Measurements from ENCODE around the gene NCOA6.

- TF ChIP-seq CTCF (conservative IDR thresholded peaks at IDR 0.05; ENCODE audit: low read length) (no peak), EZH2phosphoT487 (IDR thresholded peaks at IDR 0.05; ENCODE audit: borderline replicate concordance, low read depth, low read length) (no peak)
These were observed 121.9 kb downstream of the NCOA6 start for GRCh38 chr20:34703424-34704176.

All from OCI-LY7 (cell line).